Breast epithelium (tissue), 3 donors: ENCODE measurements around the gene UBASH3B.

Experiments used
- POLR2A ChIP-seq: fragments of 450-650 bp; IDR thresholded peaks from one replicate; pipeline ENCODE4 v1.6.1; 2016; ENCODE audit warnings: antibody characterized with exemption, mild to moderate bottlenecking, moderate library complexity
- TF ChIP-seq, protein P1 (sequence below), 3 donors: fragments of 450-650 bp; IDR thresholded peaks; one replicate each; pipeline ENCODE4 v1.5.1; 2016 to 2017; ENCODE audit warnings: antibody characterized with exemption in 3 of 3, mild to moderate bottlenecking in 3 of 3, moderate library complexity in 3 of 3

DNA sequence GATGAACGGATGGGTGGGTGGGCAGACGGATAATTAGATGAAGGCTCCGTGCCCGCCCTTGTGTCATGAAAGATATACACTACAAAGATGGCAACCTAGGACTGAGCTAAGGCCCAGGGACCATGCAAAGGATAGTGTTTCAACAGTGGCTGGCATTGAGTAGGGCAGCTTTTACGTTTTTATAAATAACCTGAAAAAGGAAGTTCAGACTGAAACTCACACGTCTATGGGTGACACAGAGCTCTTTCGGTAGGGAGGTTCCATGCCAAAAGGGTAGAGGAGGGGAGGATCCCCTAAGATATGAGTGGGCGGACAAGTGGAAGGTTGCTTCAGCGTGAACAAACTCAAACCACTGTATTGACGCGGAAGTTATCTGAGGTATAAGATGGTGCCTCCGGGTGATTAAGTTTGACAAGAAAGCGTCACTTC is 90.5 kb downstream of the UBASH3B start:
- TF ChIP-seq, protein P1, sequence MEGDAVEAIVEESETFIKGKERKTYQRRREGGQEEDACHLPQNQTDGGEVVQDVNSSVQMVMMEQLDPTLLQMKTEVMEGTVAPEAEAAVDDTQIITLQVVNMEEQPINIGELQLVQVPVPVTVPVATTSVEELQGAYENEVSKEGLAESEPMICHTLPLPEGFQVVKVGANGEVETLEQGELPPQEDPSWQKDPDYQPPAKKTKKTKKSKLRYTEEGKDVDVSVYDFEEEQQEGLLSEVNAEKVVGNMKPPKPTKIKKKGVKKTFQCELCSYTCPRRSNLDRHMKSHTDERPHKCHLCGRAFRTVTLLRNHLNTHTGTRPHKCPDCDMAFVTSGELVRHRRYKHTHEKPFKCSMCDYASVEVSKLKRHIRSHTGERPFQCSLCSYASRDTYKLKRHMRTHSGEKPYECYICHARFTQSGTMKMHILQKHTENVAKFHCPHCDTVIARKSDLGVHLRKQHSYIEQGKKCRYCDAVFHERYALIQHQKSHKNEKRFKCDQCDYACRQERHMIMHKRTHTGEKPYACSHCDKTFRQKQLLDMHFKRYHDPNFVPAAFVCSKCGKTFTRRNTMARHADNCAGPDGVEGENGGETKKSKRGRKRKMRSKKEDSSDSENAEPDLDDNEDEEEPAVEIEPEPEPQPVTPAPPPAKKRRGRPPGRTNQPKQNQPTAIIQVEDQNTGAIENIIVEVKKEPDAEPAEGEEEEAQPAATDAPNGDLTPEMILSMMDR (IDR thresholded peaks at IDR 0.05) = no peak
- no peak for TF ChIP-seq POLR2A
